ENCODE measurements around the gene TACC2. TPM values are rescaled to one million over a fixed set of nuclear protein-coding genes. Genes with fewer than 3 reads are reported as not detected.

Gene TACC2
- total RNA-seq, 1 donor: under 0.01 TPM

DNA sequence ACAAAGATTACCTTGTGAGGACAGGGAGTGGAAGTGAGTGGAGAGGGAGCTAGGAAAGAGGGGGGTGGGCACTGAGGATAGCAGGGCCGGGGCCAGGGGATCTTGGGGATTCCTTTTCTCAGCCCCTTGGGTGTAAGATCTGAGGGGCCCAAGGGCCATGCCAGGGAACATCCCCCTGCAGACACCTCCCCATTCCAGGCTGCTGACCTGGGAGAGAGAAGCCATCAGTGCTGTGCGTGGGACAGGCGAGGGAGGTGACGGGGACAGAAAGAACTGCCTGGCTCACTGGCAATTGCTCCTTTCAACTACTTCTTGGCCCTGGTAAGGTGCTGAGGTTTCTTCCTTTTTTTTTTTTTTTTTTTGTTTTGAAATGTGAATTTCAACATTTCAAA, 270.1 kb downstream of the TACC2 start:
- DNase-seq (ENCODE audit: low read depth in 2 of 3, low spot score in 2 of 3): no peak

DNA sequence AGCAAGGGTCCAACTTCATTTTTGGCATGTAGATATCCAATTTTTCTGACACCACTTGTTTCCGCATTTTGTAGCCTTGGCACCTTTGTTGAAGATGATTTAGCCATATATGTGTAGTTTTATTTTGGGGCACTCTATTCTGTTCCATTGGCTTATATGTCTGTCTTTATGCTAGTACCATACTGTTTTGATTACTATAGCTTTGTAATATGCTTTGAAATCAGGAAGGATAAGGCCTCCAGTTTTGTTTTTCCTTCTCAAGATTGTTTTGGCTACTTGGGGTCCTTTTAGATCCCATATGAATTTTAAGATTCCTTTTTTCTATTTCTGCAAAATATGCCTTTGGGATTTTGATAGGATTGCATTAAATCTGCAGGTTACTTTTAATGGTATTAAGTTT, 272.6 kb downstream of the TACC2 start:
- DNase-seq (ENCODE audit: low read depth in 2 of 3, low spot score in 2 of 3): no peak

DNA sequence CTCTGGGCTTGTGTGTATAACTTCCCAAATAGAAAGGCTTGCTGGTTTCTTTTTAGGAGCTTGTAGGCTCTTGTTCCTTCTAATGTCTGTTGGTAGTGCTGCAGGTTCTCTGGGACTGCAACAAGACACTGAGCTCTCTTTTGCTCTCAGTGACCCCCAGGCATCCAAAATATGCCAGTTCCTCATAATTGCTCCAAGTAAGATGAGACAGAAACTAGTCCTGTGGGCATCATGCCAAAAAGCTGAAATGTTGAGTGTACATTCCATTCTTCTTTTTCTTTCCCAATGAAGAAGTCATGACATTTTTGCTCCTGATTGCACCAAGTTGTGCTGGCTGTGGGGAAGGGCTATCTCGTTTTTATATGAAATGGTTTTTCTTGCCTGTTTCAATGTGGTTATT, 275.0 kb downstream of the TACC2 start:
- DNase-seq (ENCODE audit: low read depth in 2 of 3, low spot score in 2 of 3): no peak

DNA sequence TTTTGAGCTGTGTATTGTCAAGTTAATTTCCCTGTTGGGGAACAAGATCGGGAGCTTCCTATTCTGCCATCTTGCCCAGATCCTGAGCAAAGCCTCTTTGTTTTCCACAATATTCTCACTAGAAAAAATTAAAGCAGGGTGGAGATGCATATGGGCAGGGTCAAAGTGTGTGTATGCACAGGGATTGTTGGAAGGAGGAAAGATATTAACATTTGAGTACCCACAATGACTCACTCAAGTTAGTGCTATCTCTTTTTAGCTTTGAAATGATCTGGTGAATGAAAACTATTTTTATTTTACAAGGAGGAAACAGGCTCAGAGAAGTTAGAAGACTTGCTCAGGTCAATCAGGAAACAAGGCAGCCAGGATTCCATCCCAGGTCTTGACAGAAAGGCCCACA, 275.5 kb downstream of the TACC2 start:
- no peak for DNase-seq (ENCODE audit: low read depth in 2 of 3, low spot score in 2 of 3)

DNA sequence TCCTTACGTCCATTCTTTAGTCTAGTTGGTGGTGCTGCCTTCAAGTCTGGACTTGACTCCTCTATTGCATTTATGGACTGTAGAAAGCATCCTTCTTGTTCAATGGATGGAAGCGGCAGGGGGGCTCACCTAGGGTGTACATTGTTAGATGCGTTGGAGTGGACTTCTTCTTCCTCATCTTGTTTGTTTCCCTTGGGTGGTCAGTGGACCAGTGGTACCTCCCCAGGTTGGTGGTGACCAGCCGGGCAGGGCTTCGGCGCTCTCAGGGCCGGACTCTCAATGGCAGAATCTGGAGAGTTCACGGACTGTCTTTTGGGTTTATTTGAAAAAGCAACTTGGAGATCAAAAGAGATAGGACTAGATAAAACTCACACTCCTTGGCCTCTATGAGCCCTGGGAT, 276.0 kb downstream of the TACC2 start:
- DNase-seq (ENCODE audit: low read depth in 2 of 3, low spot score in 2 of 3): no peak

DNA sequence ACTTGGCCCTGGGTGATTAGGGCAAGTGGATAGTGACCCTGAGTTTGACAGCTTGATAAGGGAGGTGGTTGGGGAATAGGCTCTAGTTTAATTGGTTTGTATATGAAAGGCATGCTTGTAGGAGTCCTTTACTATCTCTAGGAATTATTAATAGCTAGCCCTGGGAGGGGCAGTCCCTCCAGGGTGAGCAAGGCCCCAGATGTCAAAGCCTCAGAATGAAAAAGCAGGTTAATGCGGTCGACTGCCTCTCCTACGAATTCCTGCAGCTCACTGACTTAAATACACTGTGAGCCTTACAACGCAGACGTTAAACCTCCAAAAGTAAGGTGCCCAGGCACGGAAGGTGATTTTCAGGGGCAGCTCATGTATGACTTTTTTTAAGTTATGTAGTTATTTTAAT, 276.9 kb downstream of the TACC2 start:
- no peak for DNase-seq (ENCODE audit: low read depth in 2 of 3, low spot score in 2 of 3)

DNA sequence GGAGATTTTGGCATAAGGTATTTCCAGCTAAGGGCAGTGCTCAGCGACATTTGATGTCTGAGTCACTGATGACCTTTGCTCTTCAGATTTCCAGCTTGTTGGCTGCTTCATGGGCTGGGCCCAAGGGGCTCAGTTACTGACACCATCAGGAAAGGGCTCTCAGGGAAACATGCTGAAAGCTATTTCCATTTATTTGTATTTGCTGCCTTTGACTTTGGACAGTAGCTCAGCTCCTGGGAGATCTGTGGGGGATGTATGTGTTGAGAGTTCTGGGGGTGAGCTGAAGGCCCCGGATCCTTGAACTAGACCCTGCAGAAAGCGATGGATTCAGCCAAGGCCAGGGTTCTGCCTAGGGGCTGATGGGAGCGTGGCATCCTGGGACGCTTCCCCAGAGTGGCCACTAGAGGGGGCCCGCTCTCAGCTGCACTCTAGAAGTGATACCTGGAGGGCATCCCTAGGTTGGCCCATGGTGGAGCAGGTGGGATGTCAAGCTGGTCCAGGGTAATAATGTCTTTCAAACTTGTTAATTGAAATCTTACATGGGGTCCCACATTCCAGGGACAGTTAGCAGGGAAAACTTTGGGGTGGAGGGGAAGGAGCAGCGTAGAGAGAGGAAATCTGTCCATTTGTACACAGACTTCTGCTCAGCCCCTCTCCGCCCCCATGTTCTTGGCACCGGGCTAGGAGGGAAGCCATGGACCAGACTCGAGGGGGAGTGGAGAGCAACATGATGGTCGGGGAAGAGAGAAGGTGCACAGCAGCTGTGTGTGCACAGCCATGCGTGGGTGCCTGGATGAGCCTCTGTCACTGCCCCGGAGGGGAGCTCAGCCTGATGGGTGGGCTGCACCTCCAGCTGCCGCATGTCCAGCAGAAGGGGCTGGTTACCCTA, 279.1 kb downstream of the TACC2 start:
- DNase-seq (ENCODE audit: low read depth in 2 of 3, low spot score in 2 of 3): peak; percentile 6 to 26 (median 13)

DNA sequence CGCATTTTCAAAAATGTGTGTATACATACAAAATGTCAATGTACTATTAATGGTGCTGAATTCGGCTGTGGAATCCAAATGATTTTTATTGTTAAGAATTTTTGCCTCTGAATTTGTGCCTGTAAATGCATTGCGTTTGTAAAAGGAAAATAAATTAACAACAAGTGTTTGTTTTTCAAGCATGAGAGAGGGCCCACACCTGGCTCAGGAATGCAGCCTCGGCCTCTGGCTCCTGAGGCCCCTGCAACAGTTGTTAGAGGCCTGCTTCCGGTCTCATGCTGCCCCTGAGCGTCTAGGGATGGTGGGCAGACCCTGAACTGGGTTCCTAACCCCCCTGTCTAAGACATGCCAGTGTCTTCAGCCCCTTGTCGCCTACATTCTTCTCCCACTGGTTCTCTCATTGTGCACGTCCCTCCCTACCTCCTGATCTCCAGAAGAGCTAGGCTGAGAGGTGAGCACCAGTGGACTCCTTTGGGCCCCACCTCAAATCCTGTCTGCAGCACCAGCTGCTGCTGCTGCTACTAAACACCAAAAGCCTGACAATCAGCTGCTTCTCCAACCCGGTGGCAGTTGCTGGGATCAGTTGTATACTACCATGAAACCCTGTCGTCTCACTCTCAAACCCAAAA, 280.2 kb downstream of the TACC2 start:
- DNase-seq (ENCODE audit: low read depth in 2 of 3, low spot score in 2 of 3): no peak

DNA sequence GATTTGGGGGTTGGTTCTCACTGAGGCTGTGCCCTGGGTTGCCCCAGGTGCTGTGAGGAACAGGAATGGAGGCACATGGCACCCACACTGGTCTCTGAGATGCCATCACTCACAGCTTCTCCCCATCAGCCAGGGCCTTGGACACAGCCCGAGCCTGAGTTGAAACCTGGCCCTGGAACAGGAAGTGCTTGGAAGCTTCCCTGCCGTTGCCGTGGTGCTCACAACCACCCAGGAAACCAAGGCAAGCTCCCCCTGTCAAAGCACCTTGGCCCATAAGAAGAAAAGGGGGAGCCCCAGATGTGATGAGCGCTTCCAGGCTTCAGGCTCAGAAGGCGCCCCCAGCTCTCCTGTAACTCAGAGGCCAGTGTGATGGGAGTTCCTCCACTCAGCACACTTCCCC, 282.1 kb downstream of the TACC2 start, which contains the start of gene BTBD16:
TSS of gene BTBD16 (plus strand) at position 221 of the 400 bp plus-strand sequence. CDS start 3,786 bp downstream, outside the sequence.
- DNase-seq (ENCODE audit: low read depth in 2 of 3, low spot score in 2 of 3): no peak

DNA sequence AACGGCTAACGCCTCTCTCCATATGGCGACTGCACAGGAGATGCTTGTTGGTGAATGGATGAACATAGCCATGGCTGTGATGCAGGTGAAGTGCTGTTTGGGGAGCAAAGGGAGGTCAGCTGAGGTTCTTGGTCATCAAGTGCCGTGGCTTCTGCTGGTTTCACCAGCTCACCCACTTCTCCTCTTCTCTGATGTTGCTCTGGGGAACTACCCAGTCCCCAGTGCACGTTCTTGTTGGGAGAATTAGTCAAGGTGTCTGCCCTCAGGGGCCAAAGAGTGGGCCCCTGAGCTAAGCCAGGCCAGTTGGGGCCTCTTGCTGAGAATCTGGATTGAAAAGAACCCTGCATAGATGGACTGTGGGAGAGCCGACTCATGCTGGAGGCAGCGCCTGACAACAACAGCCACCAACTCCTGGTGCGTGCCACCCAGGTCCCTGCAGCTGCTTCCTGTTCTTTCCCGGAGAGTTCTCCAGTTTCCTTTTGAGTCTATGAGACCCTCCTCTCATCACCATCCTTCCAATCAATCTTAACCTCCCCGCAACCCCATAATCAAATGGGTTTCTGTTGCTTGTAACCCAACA, 285.1 kb downstream of the TACC2 start:
- DNase-seq (ENCODE audit: low read depth in 2 of 3, low spot score in 2 of 3): no peak

DNA sequence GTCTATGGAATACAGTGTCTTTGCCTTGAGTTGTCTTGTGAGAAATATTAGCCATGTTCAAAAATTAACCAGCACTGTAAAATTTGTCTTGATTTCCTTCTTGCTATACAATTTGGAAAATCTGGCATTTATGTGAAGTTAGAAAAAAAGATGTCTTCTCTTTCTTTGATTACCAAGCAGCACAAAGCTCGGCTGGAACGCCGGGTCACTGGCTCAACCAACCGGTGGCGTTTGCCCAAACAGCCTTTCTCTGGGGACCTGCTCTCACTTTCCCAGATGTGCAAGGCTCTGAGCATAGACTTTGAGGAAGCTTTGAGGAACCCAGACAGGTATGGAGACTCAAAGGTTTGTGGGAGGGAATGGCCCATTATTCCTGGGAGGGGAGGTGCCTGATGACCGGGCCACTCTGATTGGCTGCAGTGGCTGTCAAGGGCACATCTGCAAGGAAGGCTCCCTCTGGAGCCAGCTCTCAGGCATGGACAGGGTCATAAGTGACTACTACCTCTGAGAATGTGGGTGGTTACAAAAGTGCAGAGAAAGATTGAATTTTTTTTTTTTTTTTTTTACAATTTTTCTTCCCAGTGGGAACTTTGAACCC, 287.7 kb downstream of the TACC2 start:
- no peak for DNase-seq (ENCODE audit: low read depth in 2 of 3, low spot score in 2 of 3)

DNA sequence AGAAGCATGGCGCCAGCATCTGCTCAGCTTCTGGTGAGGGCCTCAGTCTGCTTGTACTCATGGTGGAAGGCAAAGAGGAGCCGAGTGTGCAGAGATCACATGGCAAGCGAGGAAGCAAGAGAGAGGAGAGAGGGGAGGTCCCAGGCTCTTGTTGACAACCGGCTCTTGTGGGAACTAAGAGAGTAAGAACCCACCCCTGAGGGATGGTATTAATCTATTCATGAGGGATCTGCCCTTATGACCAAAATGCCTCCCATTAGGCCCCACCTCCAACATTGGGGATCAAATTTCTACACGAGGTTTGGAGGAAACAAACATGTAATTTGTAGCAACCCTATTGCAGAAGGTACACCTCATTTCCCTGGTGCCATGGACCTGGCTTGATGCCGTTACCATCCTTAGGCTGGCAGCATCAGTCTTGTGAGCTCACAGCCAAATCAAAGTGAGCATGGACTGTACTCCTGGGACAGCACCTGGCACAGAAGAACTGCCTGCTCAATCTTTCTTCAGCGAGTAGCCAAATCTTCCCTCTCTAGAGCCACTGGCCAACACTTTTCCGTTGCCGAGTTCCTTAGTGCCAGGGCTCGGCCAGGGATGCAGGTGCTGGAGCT, 288.7 kb downstream of the TACC2 start:
- no peak for DNase-seq (ENCODE audit: low read depth in 2 of 3, low spot score in 2 of 3)

DNA sequence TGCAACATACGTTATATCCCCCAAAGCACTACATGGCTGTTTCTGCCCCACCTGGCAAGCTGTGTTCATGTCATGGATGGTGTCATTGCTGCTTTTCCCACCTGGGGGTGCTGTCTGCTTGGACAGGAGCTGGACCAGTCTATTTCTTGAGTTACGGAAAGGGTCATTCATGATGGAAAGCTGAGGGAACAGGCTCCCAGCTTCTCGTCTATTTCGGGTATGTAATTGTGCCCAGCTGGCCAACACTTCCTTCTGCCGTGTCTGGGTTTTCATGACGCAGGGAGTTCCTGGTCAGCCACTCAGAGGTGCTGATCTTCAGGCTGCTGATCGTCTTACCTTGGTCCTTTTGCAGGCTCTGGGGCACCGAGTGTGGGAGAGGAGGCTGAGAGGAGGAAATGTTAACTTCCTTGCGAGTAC, 290.8 kb downstream of the TACC2 start:
- DNase-seq (ENCODE audit: low read depth in 2 of 3, low spot score in 2 of 3): no peak

DNA sequence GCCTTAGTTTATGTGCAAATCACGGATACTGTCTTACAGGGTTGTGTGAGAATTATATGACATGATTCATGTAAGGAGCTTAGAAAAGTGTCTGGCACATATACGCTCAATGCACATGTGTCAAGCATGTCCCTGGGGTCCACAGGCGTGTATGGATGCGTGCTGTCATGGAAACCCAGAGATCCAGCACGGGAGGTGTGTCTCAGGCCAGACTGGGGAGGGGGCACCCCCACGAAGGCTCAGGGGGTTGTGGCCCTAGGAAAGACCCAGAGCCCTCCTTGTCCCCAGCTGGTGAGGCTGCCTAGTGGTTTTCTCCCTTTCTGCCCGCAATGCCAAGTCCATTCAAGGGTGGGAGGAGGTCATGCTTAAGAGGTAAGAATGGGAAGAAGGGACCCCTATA, 291.2 kb downstream of the TACC2 start:
- DNase-seq (ENCODE audit: low read depth in 2 of 3, low spot score in 2 of 3): no peak

DNA sequence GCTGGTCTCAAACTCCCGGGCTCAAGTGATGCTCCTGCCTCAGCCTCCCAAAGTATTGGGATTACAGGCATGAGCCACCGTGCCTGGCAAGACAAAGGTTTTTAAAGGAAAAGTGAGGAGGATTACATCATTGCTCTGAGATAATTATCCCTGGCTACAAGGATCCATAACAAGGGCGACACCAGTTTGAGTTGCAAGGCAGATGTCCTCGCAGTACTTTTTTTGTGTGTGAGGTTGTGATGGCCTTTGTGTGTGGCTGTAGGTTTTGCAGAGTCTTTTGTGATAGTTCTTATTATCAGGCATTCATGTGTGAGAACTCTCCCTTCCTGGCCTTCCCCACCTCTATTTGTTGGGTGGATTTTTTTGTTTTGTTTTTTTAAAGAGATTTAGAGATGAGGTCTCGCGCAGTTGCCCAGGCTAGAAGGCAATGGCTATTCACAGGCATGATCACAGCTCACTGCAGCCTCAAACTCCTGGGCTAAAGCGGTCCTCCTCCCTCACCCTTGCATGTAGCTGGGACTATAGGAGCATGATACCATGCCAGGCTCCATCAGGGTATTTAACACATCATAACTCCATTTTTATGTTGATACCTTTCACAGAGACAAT, 292.2 kb downstream of the TACC2 start:
- no peak for DNase-seq (ENCODE audit: low read depth in 2 of 3, low spot score in 2 of 3)

DNA sequence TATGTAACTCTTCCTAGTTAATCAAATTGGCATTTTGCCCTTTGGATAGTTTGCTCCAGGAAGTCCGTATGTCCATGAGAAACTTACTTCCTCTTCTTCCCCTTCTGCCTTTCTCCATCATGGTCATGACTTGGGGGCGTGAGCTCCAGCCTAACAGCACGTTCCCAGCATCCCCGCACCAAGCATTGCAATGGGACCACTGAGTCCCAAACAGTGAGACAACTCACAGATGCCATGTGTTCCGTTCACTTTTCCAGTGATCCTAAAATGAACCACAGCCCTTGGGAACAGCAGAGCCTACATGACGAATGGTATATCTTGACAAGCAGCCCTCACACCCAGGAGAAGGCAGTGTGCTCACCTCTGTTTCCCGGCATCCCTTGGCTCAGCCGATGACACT, 292.8 kb downstream of the TACC2 start:
- DNase-seq (ENCODE audit: low read depth in 2 of 3, low spot score in 2 of 3): no peak

DNA sequence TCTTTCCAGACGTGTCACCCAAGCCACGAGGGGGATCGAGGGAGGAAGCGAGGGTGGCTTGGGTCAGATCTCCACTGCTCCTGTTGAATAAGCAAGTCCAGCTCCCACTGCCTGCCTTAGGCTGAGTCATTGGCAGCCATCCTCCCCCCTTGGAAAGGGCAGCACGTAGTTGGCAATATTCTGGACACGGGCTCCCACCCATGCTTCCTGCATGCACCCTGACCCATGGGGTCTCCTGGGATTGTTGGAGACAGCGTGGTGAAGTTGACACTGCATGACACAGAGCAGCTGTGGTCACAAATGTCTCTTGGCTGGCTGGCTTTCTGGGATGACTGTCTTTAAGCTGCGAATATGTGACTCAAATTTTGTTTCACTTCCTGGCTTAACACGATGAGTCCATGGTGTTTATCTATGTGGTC, 293.3 kb downstream of the TACC2 start:
- no peak for DNase-seq (ENCODE audit: low read depth in 2 of 3, low spot score in 2 of 3)

DNA sequence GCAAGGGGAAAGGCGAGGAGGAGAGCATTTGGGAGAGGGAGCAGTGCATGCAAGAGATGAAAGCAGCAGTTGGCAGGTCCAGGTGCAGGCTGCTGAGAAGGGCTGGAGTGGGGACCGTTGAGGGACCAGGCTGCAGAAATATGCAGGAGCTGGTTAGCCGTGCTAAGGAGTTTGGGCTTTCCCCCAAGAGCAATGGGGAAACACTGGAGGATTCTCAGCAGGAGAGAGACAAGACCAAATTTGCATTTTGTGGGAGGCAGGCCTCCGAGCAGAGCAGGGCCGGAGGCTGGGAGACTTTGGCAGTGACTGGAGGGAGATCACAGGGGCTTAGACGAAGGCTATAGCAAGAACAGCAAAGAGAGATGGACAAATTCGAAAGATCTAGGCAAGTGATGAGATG, 293.9 kb downstream of the TACC2 start:
- no peak for DNase-seq (ENCODE audit: low read depth in 2 of 3, low spot score in 2 of 3)

DNA sequence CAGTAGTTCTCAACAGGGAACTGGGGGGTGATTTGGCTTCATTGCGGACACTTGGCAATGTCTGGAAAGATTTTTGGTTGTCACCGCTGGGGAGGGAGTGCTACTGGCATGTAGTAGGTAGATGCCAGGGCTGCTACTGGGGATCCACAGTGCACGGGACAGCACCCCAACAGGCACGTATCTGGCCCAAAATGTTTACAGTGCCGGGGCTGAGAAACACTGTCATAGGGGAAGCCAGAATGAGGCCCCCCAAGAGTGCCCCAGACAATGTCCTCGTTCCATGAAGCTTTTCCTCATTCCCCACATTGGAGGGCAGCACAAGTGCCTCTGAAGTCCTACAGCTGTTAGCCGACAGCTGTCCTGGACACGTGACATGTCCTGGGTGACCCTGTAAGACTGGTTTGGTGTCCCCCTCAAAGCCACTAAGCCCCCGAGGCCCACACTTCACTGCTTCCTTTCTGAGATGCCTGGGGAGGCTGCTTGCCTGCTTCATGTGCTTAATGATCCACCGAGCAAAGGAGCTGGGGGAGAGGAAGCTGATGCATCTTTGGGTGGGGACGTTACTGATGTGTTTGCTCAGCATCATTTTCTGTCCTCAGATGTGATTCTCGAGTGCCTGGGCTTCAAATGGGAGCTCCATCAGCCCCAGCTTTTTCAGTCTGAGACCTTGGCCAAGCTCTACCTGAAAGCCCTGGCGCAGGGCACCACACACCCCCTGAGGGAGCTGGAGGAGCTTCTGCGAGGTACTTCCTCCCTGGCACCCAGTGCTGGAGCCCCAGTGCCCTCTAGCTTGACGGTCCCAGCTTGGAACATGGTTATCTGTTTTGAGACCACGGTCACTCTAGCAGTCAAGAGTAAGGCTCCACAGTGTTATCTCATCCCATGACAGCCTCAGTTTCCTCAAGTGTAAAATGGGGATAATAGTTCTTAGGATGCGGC, 296.8 kb downstream of the TACC2 start:
- DNase-seq (ENCODE audit: low read depth in 2 of 3, low spot score in 2 of 3): no peak
